ENCODE measurements around the gene CDH7.

The CDH7 gene

GRCh38 chr18:65821911-65822310 is 71.1 kb downstream of the CDH7 start:
- Histone ChIP-seq H2AFZ (ENCODE audit: low read depth, low read length) (no peak overlapping the region), H3K27ac (ENCODE audit: low read length) (no peak overlapping the region), H3K4me1 (ENCODE audit: insufficient read depth, low read length) (no peaks in the 10 kb centered on the region), H3K9ac (ENCODE audit: low read depth, low read length) (no peak overlapping the region), H3K4me3 (ENCODE audit: low read depth in 1 of 2, low read length in 2 of 2) (no peak overlapping the region), H4K20me1 (ENCODE audit: insufficient read depth, low read length) (no peaks in the 10 kb centered on the region), H3K27me3 (ENCODE audit: insufficient read depth, low read length, poor library complexity) (no peaks in the 10 kb centered on the region), H3K9me3 (ENCODE audit: insufficient read depth, low read length, severe bottlenecking) (no peaks in the 10 kb centered on the region), H3K4me2 (ENCODE audit: insufficient read depth, low read length) (no peak overlapping the region), H3K79me2 (ENCODE audit: insufficient read depth, low read length) (no peaks in the 10 kb centered on the region), H3K36me3 (ENCODE audit: insufficient read depth, low read length) (no peaks in the 10 kb centered on the region)
- DNase-seq (no peak), ATAC-seq (ENCODE audit: insufficient read depth, low read depth) (no peak)
- TF ChIP-seq, protein P1, sequence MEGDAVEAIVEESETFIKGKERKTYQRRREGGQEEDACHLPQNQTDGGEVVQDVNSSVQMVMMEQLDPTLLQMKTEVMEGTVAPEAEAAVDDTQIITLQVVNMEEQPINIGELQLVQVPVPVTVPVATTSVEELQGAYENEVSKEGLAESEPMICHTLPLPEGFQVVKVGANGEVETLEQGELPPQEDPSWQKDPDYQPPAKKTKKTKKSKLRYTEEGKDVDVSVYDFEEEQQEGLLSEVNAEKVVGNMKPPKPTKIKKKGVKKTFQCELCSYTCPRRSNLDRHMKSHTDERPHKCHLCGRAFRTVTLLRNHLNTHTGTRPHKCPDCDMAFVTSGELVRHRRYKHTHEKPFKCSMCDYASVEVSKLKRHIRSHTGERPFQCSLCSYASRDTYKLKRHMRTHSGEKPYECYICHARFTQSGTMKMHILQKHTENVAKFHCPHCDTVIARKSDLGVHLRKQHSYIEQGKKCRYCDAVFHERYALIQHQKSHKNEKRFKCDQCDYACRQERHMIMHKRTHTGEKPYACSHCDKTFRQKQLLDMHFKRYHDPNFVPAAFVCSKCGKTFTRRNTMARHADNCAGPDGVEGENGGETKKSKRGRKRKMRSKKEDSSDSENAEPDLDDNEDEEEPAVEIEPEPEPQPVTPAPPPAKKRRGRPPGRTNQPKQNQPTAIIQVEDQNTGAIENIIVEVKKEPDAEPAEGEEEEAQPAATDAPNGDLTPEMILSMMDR (IDR thresholded peaks at IDR 0.05; ENCODE audit: borderline replicate concordance, extremely low read depth, low read length, poor library complexity, severe bottlenecking), result no peak
- no peak for TF ChIP-seq EZH2 (IDR thresholded peaks at IDR 0.05; ENCODE audit: borderline replicate concordance, low read depth, low read length, severe bottlenecking)

GRCh38 chr18:65822826-65823225 is 72.0 kb downstream of the CDH7 start:
- H2AFZ ChIP-seq (ENCODE audit: low read depth, low read length), result no peak overlapping the region
- no peaks in the 10 kb centered on the region for H3K4me1 ChIP-seq (ENCODE audit: insufficient read depth, low read length)
- no peak overlapping the region for H3K9ac ChIP-seq (ENCODE audit: low read depth, low read length)
- no peak for DNase-seq
- TF ChIP-seq EZH2 (IDR thresholded peaks at IDR 0.05; ENCODE audit: borderline replicate concordance, low read depth, low read length, severe bottlenecking), result no peak
- TF ChIP-seq, protein P1 (IDR thresholded peaks at IDR 0.05; ENCODE audit: borderline replicate concordance, extremely low read depth, low read length, poor library complexity, severe bottlenecking), result no peak
- no peaks in the 10 kb centered on the region for H3K79me2 ChIP-seq (ENCODE audit: insufficient read depth, low read length)
- no peaks in the 10 kb centered on the region for H3K9me3 ChIP-seq (ENCODE audit: insufficient read depth, low read length, severe bottlenecking)
- no peak overlapping the region for H3K27ac ChIP-seq (ENCODE audit: low read length)
- ATAC-seq (ENCODE audit: insufficient read depth, low read depth), result no peak
- no peaks in the 10 kb centered on the region for H3K36me3 ChIP-seq (ENCODE audit: insufficient read depth, low read length)
- no peak overlapping the region for H3K4me3 ChIP-seq (ENCODE audit: low read depth in 1 of 2, low read length in 2 of 2)
- no peaks in the 10 kb centered on the region for H4K20me1 ChIP-seq (ENCODE audit: insufficient read depth, low read length)
- no peaks in the 10 kb centered on the region for H3K27me3 ChIP-seq (ENCODE audit: insufficient read depth, low read length, poor library complexity)
- H3K4me2 ChIP-seq (ENCODE audit: insufficient read depth, low read length), result no peak overlapping the region

DNA sequence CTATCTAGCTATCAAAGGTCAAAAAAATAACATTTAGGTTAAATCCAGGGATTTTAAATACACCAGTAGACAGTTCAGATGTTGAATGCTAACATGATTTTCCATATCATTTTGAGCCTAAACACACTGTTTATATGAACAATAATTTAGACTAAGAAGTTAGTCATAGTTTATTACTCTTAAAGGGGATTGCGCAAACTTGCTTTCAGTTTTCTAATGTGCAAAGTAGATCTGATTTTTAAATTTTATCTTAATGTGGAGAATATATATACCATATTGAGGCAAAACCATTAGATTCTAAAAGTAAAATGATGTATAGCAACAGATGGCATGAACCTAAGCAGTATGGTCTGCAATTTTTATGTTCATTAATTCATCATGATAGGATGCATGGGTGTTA is 76.6 kb downstream of the CDH7 start:
- Histone ChIP-seq H3K4me1 (ENCODE audit: insufficient read depth, low read length) (no peaks in the 10 kb centered on the region), H2AFZ (ENCODE audit: low read depth, low read length) (no peak overlapping the region), H3K27me3 (ENCODE audit: insufficient read depth, low read length, poor library complexity) (no peaks in the 10 kb centered on the region)

More for the DNA sequence above, 76.6 kb downstream of the CDH7 start:
- no peaks in the 10 kb centered on the region for H3K79me2 ChIP-seq (ENCODE audit: insufficient read depth, low read length)
- no peaks in the 10 kb centered on the region for H4K20me1 ChIP-seq (ENCODE audit: insufficient read depth, low read length)
- DNase-seq (no peak), ATAC-seq (ENCODE audit: insufficient read depth, low read depth) (no peak)
- no peaks in the 10 kb centered on the region for H3K9me3 ChIP-seq (ENCODE audit: insufficient read depth, low read length, severe bottlenecking)
- H3K36me3 ChIP-seq (ENCODE audit: insufficient read depth, low read length), result no peaks in the 10 kb centered on the region
- H3K27ac ChIP-seq (ENCODE audit: low read length), result no peak overlapping the region
- H3K4me3 ChIP-seq (ENCODE audit: low read depth in 1 of 2, low read length in 2 of 2), result no peak overlapping the region
- H3K4me2 ChIP-seq (ENCODE audit: insufficient read depth, low read length), result no peak overlapping the region
- no peak for TF ChIP-seq EZH2 (IDR thresholded peaks at IDR 0.05; ENCODE audit: borderline replicate concordance, low read depth, low read length, severe bottlenecking)
- TF ChIP-seq, protein P1 (IDR thresholded peaks at IDR 0.05; ENCODE audit: borderline replicate concordance, extremely low read depth, low read length, poor library complexity, severe bottlenecking), result no peak
- no peak overlapping the region for H3K9ac ChIP-seq (ENCODE audit: low read depth, low read length)

Measured in DND-41 (cell line).